IPS-18c (cell line): ENCODE measurements around the gene RHOJ.

Experiments used
- H3K4me3 ChIP-seq: 2 replicates; pipeline ENCODE4 v1.7.0; 2013; ENCODE audit warnings: low read depth, mild to moderate bottlenecking, low read length, moderate library complexity; ENCODE audit not compliant: insufficient read depth
- H3K9me3 ChIP-seq: one replicate; pipeline ENCODE4 v1.6.1; 2013; ENCODE audit warnings: mild to moderate bottlenecking, low read length, moderate library complexity; ENCODE audit not compliant: control insufficient read depth, insufficient read depth

RHOJ gene

GRCh38 chr14:63240221-63240620, 36.0 kb downstream of the RHOJ start:
- no peak overlapping the region for H3K4me3 ChIP-seq

GRCh38 chr14:63241096-63241495, 36.9 kb downstream of the RHOJ start:
- H3K4me3 ChIP-seq, result no peak overlapping the region

More at GRCh38 chr14:63240221-63240620, 36.0 kb downstream of the RHOJ start:
- H3K9me3 ChIP-seq, result no peaks in the 10 kb centered on the region

GRCh38 chr14:63243646-63244045, 39.4 kb downstream of the RHOJ start:
- Histone ChIP-seq H3K4me3 (no peak overlapping the region), H3K9me3 (no peaks in the 10 kb centered on the region)

More at GRCh38 chr14:63241096-63241495, 36.9 kb downstream of the RHOJ start:
- H3K9me3 ChIP-seq, result no peaks in the 10 kb centered on the region

GRCh38 chr14:63245893-63246292, 41.6 kb downstream of the RHOJ start:
- Histone ChIP-seq H3K4me3 (no peak overlapping the region), H3K9me3 (no peaks in the 10 kb centered on the region)

GRCh38 chr14:63248211-63248610, 44.0 kb downstream of the RHOJ start:
- Histone ChIP-seq H3K9me3 (no peaks in the 10 kb centered on the region), H3K4me3 (no peak overlapping the region)

GRCh38 chr14:63249092-63249491, 44.8 kb downstream of the RHOJ start:
- no peak overlapping the region for H3K4me3 ChIP-seq
- H3K9me3 ChIP-seq, result no peaks in the 10 kb centered on the region

GRCh38 chr14:63257299-63257698, 53.1 kb downstream of the RHOJ start:
- H3K9me3 ChIP-seq, result no peaks in the 10 kb centered on the region
- no peak overlapping the region for H3K4me3 ChIP-seq

- Histone ChIP-seq H3K9me3 (peaks cover 3% of the 10 kb centered on the region), H3K4me3 (no peak overlapping the region)
Measured at GRCh38 chr14:63262446-63262845, 58.2 kb downstream of the RHOJ start.

- no peak overlapping the region for H3K4me3 ChIP-seq
- peaks cover 3% of the 10 kb centered on the region for H3K9me3 ChIP-seq
Measured at GRCh38 chr14:63266106-63266505, 61.9 kb downstream of the RHOJ start.

GRCh38 chr14:63267171-63267570, 62.9 kb downstream of the RHOJ start:
- Histone ChIP-seq H3K4me3 (no peak overlapping the region), H3K9me3 (peaks cover 3% of the 10 kb centered on the region)

GRCh38 chr14:63268771-63269170, 64.5 kb downstream of the RHOJ start:
- peaks cover 3% of the 10 kb centered on the region for H3K9me3 ChIP-seq
- no peak overlapping the region for H3K4me3 ChIP-seq

- no peak overlapping the region for H3K4me3 ChIP-seq
- H3K9me3 ChIP-seq, result peaks cover 3% of the 10 kb centered on the region
Measured at GRCh38 chr14:63269561-63270225, 65.5 kb downstream of the RHOJ start.

- Histone ChIP-seq H3K4me3 (no peak overlapping the region), H3K9me3 (no peaks in the 10 kb centered on the region)
Measured at GRCh38 chr14:63273129-63273528, 68.9 kb downstream of the RHOJ start.

GRCh38 chr14:63273717-63274655, 69.7 kb downstream of the RHOJ start:
- Histone ChIP-seq H3K9me3 (no peaks in the 10 kb centered on the region), H3K4me3 (no peak overlapping the region)

GRCh38 chr14:63275611-63276010, 71.4 kb downstream of the RHOJ start:
- H3K9me3 ChIP-seq, result no peaks in the 10 kb centered on the region
- no peak overlapping the region for H3K4me3 ChIP-seq

GRCh38 chr14:63276016-63276415, 71.8 kb downstream of the RHOJ start:
- H3K9me3 ChIP-seq, result no peaks in the 10 kb centered on the region
- no peak overlapping the region for H3K4me3 ChIP-seq

GRCh38 chr14:63276492-63277342, 72.5 kb downstream of the RHOJ start:
- H3K4me3 ChIP-seq, result no peak overlapping the region

More at GRCh38 chr14:63276492-63277342, 72.5 kb downstream of the RHOJ start:
- H3K9me3 ChIP-seq, result no peaks in the 10 kb centered on the region
